Suppressor macrophage treated with lipopolysaccharide for 4 hours (primary cell): ENCODE data around the gene GNG12.

Source experiments
- DNase-seq: peaks from one replicate; pipeline ENCODE4 v3.0.0-alpha.2; 2020

GNG12 gene

GRCh38 chr1:67832737-67833601 is at the start of gene GNG12:
GNG12 (minus strand) TSS chr1:67833467; CDS start chr1:67707686, 125,781 bp downstream.
- DNase-seq: peak; percentile 48

- DNase-seq: no peak
Measured at GRCh38 chr1:67882196-67882958, 49.1 kb upstream of the GNG12 start.

GRCh38 chr1:67880056-67880601 is 46.9 kb upstream of the GNG12 start:
- DNase-seq: no peak

- no peak for DNase-seq
Measured at GRCh38 chr1:67879485-67879884, 46.2 kb upstream of the GNG12 start.

GRCh38 chr1:67874501-67875111 is 41.3 kb upstream of the GNG12 start:
- DNase-seq: no peak

- no peak for DNase-seq
Measured at GRCh38 chr1:67869233-67869632, 36.0 kb upstream of the GNG12 start.

GRCh38 chr1:67863637-67864036 is 30.4 kb upstream of the GNG12 start:
- DNase-seq: no peak

- DNase-seq: no peak
Measured at GRCh38 chr1:67862685-67863084, 29.4 kb upstream of the GNG12 start.

- no peak for DNase-seq
Measured at GRCh38 chr1:67861856-67862516, 28.7 kb upstream of the GNG12 start.

GRCh38 chr1:67860776-67861175 is 27.5 kb upstream of the GNG12 start:
- no peak for DNase-seq

- no peak for DNase-seq
Measured at GRCh38 chr1:67856921-67857320, 23.7 kb upstream of the GNG12 start.

GRCh38 chr1:67855961-67856360 is 22.7 kb upstream of the GNG12 start:
- DNase-seq: no peak

- no peak for DNase-seq
Measured at GRCh38 chr1:67855444-67855843, 22.2 kb upstream of the GNG12 start.

- peak; percentile 46 for DNase-seq
Measured at GRCh38 chr1:67853704-67854103, 20.4 kb upstream of the GNG12 start.

GRCh38 chr1:67851800-67852199 is 18.5 kb upstream of the GNG12 start:
- no peak for DNase-seq

GRCh38 chr1:67850611-67851075 is 17.4 kb upstream of the GNG12 start:
- DNase-seq: peak; percentile 52

GRCh38 chr1:67850151-67850551 is 16.9 kb upstream of the GNG12 start:
- peak; percentile 33 for DNase-seq

- no peak for DNase-seq
Measured at GRCh38 chr1:67847466-67847865, 14.2 kb upstream of the GNG12 start.

- DNase-seq: no peak
Measured at GRCh38 chr1:67846538-67846937, 13.3 kb upstream of the GNG12 start.

GRCh38 chr1:67844988-67845387 is 11.7 kb upstream of the GNG12 start:
- no peak for DNase-seq

- no peak for DNase-seq
Measured at GRCh38 chr1:67843746-67844145, 10.5 kb upstream of the GNG12 start.

- DNase-seq: no peak
Measured at GRCh38 chr1:67843331-67843730, 10.1 kb upstream of the GNG12 start.

GRCh38 chr1:67840449-67840848 is 7.2 kb upstream of the GNG12 start:
- no peak for DNase-seq
